CD14-positive monocyte (primary cell): ENCODE measurements around the gene ZG16B. TPM values are rescaled to one million over a fixed set of nuclear protein-coding genes. Genes with fewer than 3 reads are reported as not detected.
A peak's percentile ranks its signal among the peaks of the same experiment; 100 is the strongest.

Source experiments
- DNase-seq, 3 donors: peaks; one replicate each; pipeline ENCODE4 v3.0.0-alpha.2; 2011 to 2022
- H2AFZ ChIP-seq: 2 replicates; pipeline ENCODE4 v1.6.0; 2012; ENCODE audit warnings: mild to moderate bottlenecking, low read depth, low read length, inconsistent platforms; ENCODE audit not compliant: insufficient read depth, poor library complexity, severe bottlenecking
- H3K27ac ChIP-seq, 2 donors: 1 replicate in 1 of 2; 2 replicates in 1 of 2; pipeline ENCODE4 v1.5.1; 2012 to 2013; ENCODE audit warnings: low read length in 2 of 2, control low read depth in 1 of 2, inconsistent platforms in 1 of 2, low read depth in 1 of 2, mild to moderate bottlenecking in 1 of 2
- H3K27me3 ChIP-seq, 2 donors: one replicate each; pipeline versions ENCODE4 v1.6.0 to v1.6.1; 2011 to 2013; ENCODE audit warnings: low read length in 2 of 2; ENCODE audit not compliant: control insufficient read depth in 2 of 2, insufficient read depth in 2 of 2
- H3K36me3 ChIP-seq, 2 donors: replicated peaks in 1 of 2; 1 replicate in 1 of 2; 2 replicates in 1 of 2; pipeline versions ENCODE4 v1.5.1 to v1.6.1; 2012 to 2013; ENCODE audit warnings: low read length in 2 of 2, control low read depth in 1 of 2, inconsistent platforms in 1 of 2, mild to moderate bottlenecking in 1 of 2; ENCODE audit not compliant: insufficient read depth in 2 of 2, control insufficient read depth in 1 of 2
- H3K4me1 ChIP-seq, 2 donors: 1 replicate in 1 of 2; 2 replicates in 1 of 2; pipeline versions ENCODE4 v1.5.1 to v1.6.1; 2012 to 2013; ENCODE audit warnings: low read length in 2 of 2, control low read depth in 1 of 2, inconsistent platforms in 1 of 2, mild to moderate bottlenecking in 1 of 2, moderate library complexity in 1 of 2; ENCODE audit not compliant: insufficient read depth in 2 of 2, control insufficient read depth in 1 of 2
- H3K4me2 ChIP-seq: replicated peaks from 2 replicates; pipeline ENCODE3; 2012; ENCODE audit warnings: low read length, moderate library complexity, mild to moderate bottlenecking; ENCODE audit not compliant: poor library complexity, severe bottlenecking; ENCODE audit errors: extremely low read depth
- H3K4me3 ChIP-seq, 3 experiments: fragments of 200-600 bp in 1 of 3; sonication (generic) in 1 of 3; replicated peaks in 1 of 3; 1 replicate in 2 of 3; 2 replicates in 1 of 3; pipeline ENCODE4 v1.5.1; 2011 to 2013; ENCODE audit warnings: low read length in 3 of 3, mild to moderate bottlenecking in 3 of 3, control low read depth in 2 of 3, low read depth in 2 of 3, inconsistent platforms in 1 of 3, moderate library complexity in 1 of 3
- H3K79me2 ChIP-seq: 2 replicates; pipeline ENCODE4 v1.6.0; 2012; ENCODE audit warnings: mild to moderate bottlenecking, control low read depth, inconsistent platforms, low read length, moderate library complexity; ENCODE audit not compliant: insufficient read depth
- H3K9ac ChIP-seq: 2 replicates; pipeline ENCODE4 v1.6.0; 2017; ENCODE audit warnings: low read length, mild to moderate bottlenecking; ENCODE audit not compliant: insufficient read depth, poor library complexity, severe bottlenecking
- H3K9me3 ChIP-seq, 2 donors: replicated peaks in 1 of 2; 1 replicate in 1 of 2; 2 replicates in 1 of 2; pipeline versions ENCODE4 v1.5.1 to v1.6.1; 2012 to 2013; ENCODE audit warnings: low read length in 2 of 2, control low read depth in 1 of 2; ENCODE audit not compliant: control insufficient read depth in 1 of 2, insufficient read depth in 1 of 2
- H4K20me1 ChIP-seq: 2 replicates; pipeline ENCODE4 v1.6.0; 2012; ENCODE audit warnings: mild to moderate bottlenecking, low read length, control low read depth, moderate library complexity; ENCODE audit not compliant: insufficient read depth
- H3K27ac Mint-ChIP-seq, 7 donors: one replicate each; pipeline ENCODE4 v1.8.0; 2020; ENCODE audit warnings: mild to moderate bottlenecking in 7 of 7, mixed read lengths in 7 of 7, moderate library complexity in 6 of 7, inconsistent platforms in 2 of 7
- H3K27me3 Mint-ChIP-seq, 3 donors: one replicate each; pipeline ENCODE4 v1.8.0; 2021 to 2022; ENCODE audit warnings: low read depth in 3 of 3, mild to moderate bottlenecking in 3 of 3, mixed read lengths in 3 of 3, moderate library complexity in 3 of 3, inconsistent platforms in 1 of 3
- H3K36me3 Mint-ChIP-seq, 2 donors: one replicate each; pipeline ENCODE4 v1.8.0; 2020; ENCODE audit warnings: mixed read lengths in 2 of 2, inconsistent platforms in 1 of 2, mild to moderate bottlenecking in 1 of 2
- H3K4me1 Mint-ChIP-seq: one replicate; pipeline ENCODE4 v1.8.0; 2020; ENCODE audit warnings: mild to moderate bottlenecking, mixed read lengths
- H3K4me3 Mint-ChIP-seq, 2 donors: one replicate each; pipeline ENCODE4 v1.8.0; 2020; ENCODE audit warnings: mild to moderate bottlenecking in 2 of 2, mixed read lengths in 2 of 2, moderate library complexity in 1 of 2
- H3K9me3 Mint-ChIP-seq, 7 donors: one replicate each; pipeline ENCODE4 v1.8.0; 2020 to 2022; ENCODE audit warnings: mixed read lengths in 7 of 7, mild to moderate bottlenecking in 6 of 7, moderate library complexity in 6 of 7, inconsistent platforms in 2 of 7
- CTCF ChIP-seq: fragments of 200-600 bp; IDR thresholded peaks from one replicate; pipeline ENCODE4 v1.8.0; 2022; ENCODE audit warnings: antibody characterized with exemption, mild to moderate bottlenecking
- WGBS: methylation state at CpG from one replicate; pipeline ENCODE4 v1.1.5; 2013; ENCODE audit warnings: missing lambda C conversion rate; ENCODE audit not compliant: insufficient coverage; 5-methylcytosine and 5-hydroxymethylcytosine counted together
- intact Hi-C, 2 donors: fragments of 100-400 bp; cut with micrococcal nuclease; formaldehyde crosslinking; loops; one replicate each; pipeline versions ENCODE4 v1.15.0 to v1.15.1; 2023
- polyA plus RNA-seq, 3 donors: library from polyadenylated mRNA; depleted of rRNA in 1 of 3; unstranded in 2 of 3; stranded (reverse) in 1 of 3; fragments of 300-500 nt in 2 of 3; fragments of >200 nt in 1 of 3; fragmentation: Illumina TruSeq in 2 of 3; gene quantifications; 1 replicate in 2 of 3; 2 replicates in 1 of 3; pipeline ENCODE4 v1.2.3, GENCODE V29; 2012 to 2021

The ZG16B gene
- polyA plus RNA-seq, 3 donors, result 6.8 to 12.9 (median 11.0) TPM

- Mint-ChIP-seq H3K36me3 (no peaks in the 10 kb centered on the region), H3K9me3 (peaks cover 0 to 1% (median 0%) of the 10 kb centered on the region in 7 donors), H3K27ac (no peak overlapping the region), H3K27me3 (peaks cover 3 to 6% (median 5%) of the 10 kb centered on the region in 3 donors), H3K4me1 (peaks cover 17% of the 10 kb centered on the region), H3K4me3 (no peak overlapping the region)
- TF ChIP-seq CTCF, result no peak
- Histone ChIP-seq H3K79me2 (no peaks in the 10 kb centered on the region), H3K4me2 (no peak overlapping the region), H3K36me3 (no peaks in the 10 kb centered on the region), H4K20me1 (no peaks in the 10 kb centered on the region), H3K4me3 (no peak overlapping the region), H2AFZ (no peak overlapping the region), H3K4me1 (peaks cover 19% of the 10 kb centered on the region in 2 donors), H3K9ac (no peak overlapping the region), H3K27me3 (no peaks in the 10 kb centered on the region), H3K27ac (no peak overlapping the region), H3K9me3 (no peaks in the 10 kb centered on the region)
- DNase-seq, result no peak
- no CpG with 5 or more reads among the region's 6 CpGs for WGBS
- intact Hi-C loops, result loop anchor here in 1 of 2 donors (5.0 kb wide), 1 partner anchor 35 kb away; no protein-coding TSS in a partner anchor
Observed at GRCh38 chr16:2871926-2872325, 41.8 kb downstream of the ZG16B start.

- H3K4me2 ChIP-seq, result no peak overlapping the region
- Mint-ChIP-seq H3K36me3 (no peaks in the 10 kb centered on the region), H3K27ac (peak overlapping the region in 1 of 7 donors; percentile 31), H3K4me3 (no peak overlapping the region), H3K4me1 (peaks cover 11% of the 10 kb centered on the region), H3K9me3 (peaks cover 0 to 2% (median under 1%) of the 10 kb centered on the region in 7 donors), H3K27me3 (peaks cover 7 to 10% (median 7%) of the 10 kb centered on the region in 3 donors)
- no peaks in the 10 kb centered on the region for H3K9me3 ChIP-seq
- no peaks in the 10 kb centered on the region for H3K79me2 ChIP-seq
- no peak for DNase-seq
- H3K4me1 ChIP-seq, result peaks cover 8 to 10% of the 10 kb centered on the region in 2 donors
- H3K4me3 ChIP-seq, result no peak overlapping the region
- no peak overlapping the region for H3K9ac ChIP-seq
- no peak overlapping the region for H2AFZ ChIP-seq
- H3K27me3 ChIP-seq, result no peaks in the 10 kb centered on the region
- WGBS, result 75% methylated on average over 8 of the region's 21 CpGs
- H4K20me1 ChIP-seq, result no peaks in the 10 kb centered on the region
- H3K36me3 ChIP-seq, result no peaks in the 10 kb centered on the region
- H3K27ac ChIP-seq, result no peak overlapping the region
- TF ChIP-seq CTCF, result no peak
- intact Hi-C loops, result loop anchor here (2.0 to 5.0 kb wide), 2 partner anchors 37 to 45 kb away; no protein-coding TSS in a partner anchor
Observed at GRCh38 chr16:2874032-2874911, 44.2 kb downstream of the ZG16B start.
